ENCODE measurements around the gene AKT3. TPM values are rescaled to one million over a fixed set of nuclear protein-coding genes. Genes with fewer than 3 reads are reported as not detected.

Gene AKT3
- total RNA-seq, 1 donor from 2014 or later: 20.6 TPM

DNA sequence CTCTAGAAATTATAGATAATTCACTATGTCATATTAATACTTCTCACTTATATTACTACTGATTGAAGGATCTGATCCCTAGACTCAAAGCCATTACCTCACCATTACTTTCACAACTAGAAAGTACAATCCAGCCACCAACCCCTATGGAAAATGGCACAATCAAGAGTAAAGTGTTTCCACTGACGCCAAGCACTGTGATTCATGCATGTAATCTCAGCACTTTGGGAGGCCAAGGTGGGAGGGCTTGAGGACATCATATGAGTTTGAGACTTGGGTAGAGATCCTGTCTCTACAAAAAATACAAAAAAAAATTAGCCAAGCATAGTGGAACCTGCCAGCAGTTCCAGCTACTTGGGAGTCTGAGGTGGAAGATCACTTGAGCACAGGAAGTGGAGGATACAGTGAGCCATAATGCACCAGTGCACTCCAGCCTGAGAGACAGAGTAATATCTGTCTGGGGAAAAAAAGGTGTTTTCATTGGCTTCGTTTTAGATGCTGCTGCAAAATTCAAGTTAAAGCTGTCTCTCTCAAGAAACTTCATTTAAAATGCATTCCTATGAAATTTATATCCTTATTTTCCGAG lies 126.5 kb downstream of the AKT3 start:
- TF ChIP-seq, protein P1, sequence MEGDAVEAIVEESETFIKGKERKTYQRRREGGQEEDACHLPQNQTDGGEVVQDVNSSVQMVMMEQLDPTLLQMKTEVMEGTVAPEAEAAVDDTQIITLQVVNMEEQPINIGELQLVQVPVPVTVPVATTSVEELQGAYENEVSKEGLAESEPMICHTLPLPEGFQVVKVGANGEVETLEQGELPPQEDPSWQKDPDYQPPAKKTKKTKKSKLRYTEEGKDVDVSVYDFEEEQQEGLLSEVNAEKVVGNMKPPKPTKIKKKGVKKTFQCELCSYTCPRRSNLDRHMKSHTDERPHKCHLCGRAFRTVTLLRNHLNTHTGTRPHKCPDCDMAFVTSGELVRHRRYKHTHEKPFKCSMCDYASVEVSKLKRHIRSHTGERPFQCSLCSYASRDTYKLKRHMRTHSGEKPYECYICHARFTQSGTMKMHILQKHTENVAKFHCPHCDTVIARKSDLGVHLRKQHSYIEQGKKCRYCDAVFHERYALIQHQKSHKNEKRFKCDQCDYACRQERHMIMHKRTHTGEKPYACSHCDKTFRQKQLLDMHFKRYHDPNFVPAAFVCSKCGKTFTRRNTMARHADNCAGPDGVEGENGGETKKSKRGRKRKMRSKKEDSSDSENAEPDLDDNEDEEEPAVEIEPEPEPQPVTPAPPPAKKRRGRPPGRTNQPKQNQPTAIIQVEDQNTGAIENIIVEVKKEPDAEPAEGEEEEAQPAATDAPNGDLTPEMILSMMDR (IDR thresholded peaks at IDR 0.05; ENCODE audit: borderline replicate concordance): no peak
- Histone ChIP-seq H3K4me1 (peaks cover 30% of the 10 kb centered on the region), H3K9me3 (replicated peaks) (no peaks in the 10 kb centered on the region), H3K36me3 (no peaks in the 10 kb centered on the region), H3K4me3 (no peak overlapping the region), H3K27me3 (ENCODE audit: low read depth) (no peaks in the 10 kb centered on the region), H3K27ac (replicated peaks) (no peak overlapping the region)
- intact Hi-C loops (cut with micrococcal nuclease): no loop called here
- no peak for DNase-seq

DNA sequence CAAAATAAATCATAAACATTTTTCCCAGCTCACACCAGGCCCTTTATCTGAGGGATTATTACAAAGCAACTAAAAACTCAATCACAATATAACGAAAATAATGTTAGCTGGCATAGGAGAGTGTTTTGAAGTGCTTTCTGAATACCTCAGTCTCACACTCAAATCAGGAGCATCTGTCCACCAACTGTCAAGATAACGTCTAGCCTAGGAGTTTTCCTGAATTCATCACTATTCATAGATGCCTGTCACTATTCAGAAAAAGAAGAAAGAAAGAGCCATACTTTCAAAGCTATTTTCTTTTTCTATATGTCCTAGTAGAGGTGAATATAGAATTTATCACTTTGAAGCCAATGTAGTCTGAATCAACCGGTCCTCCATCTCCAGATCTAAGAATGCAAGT lies 127.0 kb downstream of the AKT3 start:
- DNase-seq: no peak
- H3K9me3 ChIP-seq (replicated peaks): no peaks in the 10 kb centered on the region
- no peaks in the 10 kb centered on the region for H3K27me3 ChIP-seq (ENCODE audit: low read depth)
- no peak overlapping the region for H3K27ac ChIP-seq (replicated peaks)
- no peaks in the 10 kb centered on the region for H3K36me3 ChIP-seq
- H3K4me3 ChIP-seq: no peak overlapping the region
- intact Hi-C loops (cut with micrococcal nuclease): no loop called here
- TF ChIP-seq, protein P1 (IDR thresholded peaks at IDR 0.05; ENCODE audit: borderline replicate concordance): no peak
- peaks cover 30% of the 10 kb centered on the region for H3K4me1 ChIP-seq

DNA sequence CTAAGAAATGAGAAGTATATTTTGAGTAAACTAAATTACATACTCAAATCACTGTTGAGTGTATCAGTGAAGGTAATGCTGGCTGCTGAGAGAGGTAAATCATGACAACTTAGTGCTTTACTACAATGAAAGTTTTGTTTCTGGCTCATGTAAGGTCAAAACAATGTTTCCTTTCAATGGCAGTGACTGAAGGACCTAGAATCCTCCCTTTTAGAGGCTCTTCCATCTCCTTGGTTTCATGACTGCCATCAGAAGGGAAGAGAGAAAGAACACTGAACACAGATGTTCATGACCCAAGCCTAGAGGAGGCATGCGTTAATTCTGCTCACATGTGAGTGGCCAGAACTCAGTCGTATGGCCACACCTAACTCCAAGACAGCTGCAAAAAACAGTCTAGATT lies 130.6 kb downstream of the AKT3 start:
- no peaks in the 10 kb centered on the region for H3K9me3 ChIP-seq (replicated peaks)
- H3K27me3 ChIP-seq (ENCODE audit: low read depth): no peaks in the 10 kb centered on the region
- TF ChIP-seq, protein P1 (IDR thresholded peaks at IDR 0.05; ENCODE audit: borderline replicate concordance): no peak
- no peak for DNase-seq
- H3K4me3 ChIP-seq: no peak overlapping the region
- H3K36me3 ChIP-seq: no peaks in the 10 kb centered on the region
- intact Hi-C loops (cut with micrococcal nuclease): no loop called here
- H3K4me1 ChIP-seq: peaks cover 33% of the 10 kb centered on the region
- no peak overlapping the region for H3K27ac ChIP-seq (replicated peaks)

DNA sequence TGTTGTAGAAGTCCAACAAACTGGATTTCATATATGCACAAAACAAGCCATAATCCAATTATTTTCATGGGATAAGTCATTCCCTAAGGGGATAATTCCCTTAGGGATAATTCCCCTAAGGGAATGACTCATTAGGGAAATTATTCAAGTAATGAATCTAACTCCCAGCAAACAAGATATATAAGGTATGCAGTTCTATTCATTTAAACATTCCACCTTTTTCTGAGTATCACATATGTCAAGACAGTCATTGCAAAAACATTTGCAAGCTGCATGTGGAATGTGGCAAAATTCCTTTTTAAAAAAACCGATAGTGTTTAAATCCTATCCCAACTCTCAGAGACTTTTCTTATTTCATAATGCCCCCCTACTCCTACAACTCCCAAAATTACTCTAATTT lies 131.2 kb downstream of the AKT3 start:
- Histone ChIP-seq H3K4me3 (no peak overlapping the region), H3K27me3 (ENCODE audit: low read depth) (no peaks in the 10 kb centered on the region), H3K9me3 (replicated peaks) (no peaks in the 10 kb centered on the region), H3K36me3 (no peaks in the 10 kb centered on the region), H3K4me1 (peaks cover 33% of the 10 kb centered on the region), H3K27ac (replicated peaks) (no peak overlapping the region)
- intact Hi-C loops (cut with micrococcal nuclease): no loop called here
- TF ChIP-seq, protein P1 (IDR thresholded peaks at IDR 0.05; ENCODE audit: borderline replicate concordance): no peak
- DNase-seq: no peak

DNA sequence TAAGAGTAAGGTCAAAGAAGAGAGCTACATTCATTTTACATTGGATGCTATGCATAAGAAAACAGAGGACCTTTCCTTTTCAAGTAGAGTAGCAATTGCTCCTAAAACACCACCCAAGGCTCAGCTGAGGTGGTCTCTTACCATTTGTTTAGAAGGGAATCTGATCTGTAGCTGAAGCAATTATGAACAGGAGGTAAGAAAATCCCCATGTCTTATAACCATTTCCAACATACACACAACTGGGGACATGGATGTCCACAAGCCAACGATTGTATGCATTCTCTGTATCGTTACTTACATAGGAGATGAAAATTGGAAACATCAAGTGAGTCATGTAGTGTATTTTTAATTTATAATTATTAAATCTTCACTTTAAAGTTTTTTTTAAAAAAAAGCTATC lies 132.0 kb downstream of the AKT3 start:
- Histone ChIP-seq H3K27ac (replicated peaks) (no peak overlapping the region), H3K36me3 (no peaks in the 10 kb centered on the region), H3K9me3 (replicated peaks) (no peaks in the 10 kb centered on the region), H3K27me3 (ENCODE audit: low read depth) (no peaks in the 10 kb centered on the region), H3K4me1 (peaks cover 33% of the 10 kb centered on the region), H3K4me3 (no peak overlapping the region)
- no peak for DNase-seq
- intact Hi-C loops (cut with micrococcal nuclease): no loop called here
- TF ChIP-seq, protein P1 (IDR thresholded peaks at IDR 0.05; ENCODE audit: borderline replicate concordance): no peak
